K562 (cell line): ENCODE results near the gene LBP. TPM values are rescaled to one million over a fixed set of nuclear protein-coding genes. Genes with fewer than 3 reads are reported as not detected.
A peak's percentile ranks its signal among the peaks of the same experiment; 100 is the strongest.

Source experiments
- ARHGAP35 ChIP-seq: fragments of 450-650 bp; IDR thresholded peaks from 2 replicates; pipeline ENCODE4 v1.6.1; 2018; ENCODE audit not compliant: partially characterized antibody
- CBX1 ChIP-seq: sonication (generic); IDR thresholded peaks from 2 replicates; pipeline ENCODE4 v1.6.1; 2016; ENCODE audit warnings: antibody characterized with exemption, low read depth, mild to moderate bottlenecking
- ESRRA ChIP-seq: fragments of 450-650 bp; IDR thresholded peaks from 2 replicates; pipeline ENCODE4 v1.6.1; 2014; ENCODE audit warnings: low read depth, mild to moderate bottlenecking, moderate library complexity, borderline replicate concordance
- FOXA3 ChIP-seq, 2 experiments: fragments of 450-650 bp in 1 of 2; sonication (generic) in 1 of 2; formaldehyde crosslinking; IDR thresholded peaks in 1 of 2; conservative IDR thresholded peaks in 1 of 2; 2 replicates each; pipeline versions ENCODE4 v1.4.0 to v1.8.0; 2020 to 2022; ENCODE audit warnings: mild to moderate bottlenecking in 2 of 2, missing genetic modification reagents in 1 of 2
- HBP1 ChIP-seq: fragments of 450-650 bp; formaldehyde crosslinking; IDR thresholded peaks from 2 replicates; pipeline ENCODE4 v1.4.0; 2022; ENCODE audit warnings: missing genetic modification characterization
- HMBOX1 ChIP-seq: sonication (generic); IDR thresholded peaks from 2 replicates; pipeline ENCODE4 v1.6.1; 2016
- HSF4 ChIP-seq: fragments of 250-450 bp; sonication (Bioruptor Pico); IDR thresholded peaks from 2 replicates; pipeline ENCODE4 v2.1.2; 2022; ENCODE audit warnings: mild to moderate bottlenecking, moderate library complexity, borderline replicate concordance
- KLF16 ChIP-seq: IDR thresholded peaks from 2 replicates; pipeline ENCODE4 v1.6.1; 2016; ENCODE audit warnings: antibody characterized with exemption
- NFE2 ChIP-seq: IDR thresholded peaks from 2 replicates; pipeline ENCODE4 v1.6.1; 2014; ENCODE audit warnings: antibody characterized with exemption, low read depth
- PCBP1 ChIP-seq: fragments of 200-400 bp; formaldehyde crosslinking; IDR thresholded peaks from 2 replicates; pipeline ENCODE4 v1.6.1; 2018; ENCODE audit warnings: mild to moderate bottlenecking, low read depth, low read length; ENCODE audit not compliant: poor library complexity, severe bottlenecking
- RAD21 ChIP-seq, 2 experiments: fragments of 250-450 bp in 1 of 2; fragments of 450-650 bp in 1 of 2; sonication (Bioruptor Pico) in 1 of 2; formaldehyde crosslinking in 1 of 2; IDR thresholded peaks in 1 of 2; conservative IDR thresholded peaks in 1 of 2; 2 replicates each; pipeline versions ENCODE4 v1.4.0 to v1.8.0; 2020 to 2022; ENCODE audit warnings: mild to moderate bottlenecking in 2 of 2, moderate library complexity in 1 of 2
- ZBTB40 ChIP-seq, 2 experiments: fragments of 450-650 bp in 1 of 2; sonication (generic) in 1 of 2; formaldehyde crosslinking in 1 of 2; IDR thresholded peaks; 2 replicates each; pipeline versions ENCODE4 v1.7.1 to v1.9.0; 2016 to 2022; ENCODE audit warnings: inconsistent platforms in 1 of 2, mild to moderate bottlenecking in 1 of 2, missing genetic modification reagents in 1 of 2
- ZNF398 ChIP-seq: fragments of 250-450 bp; sonication (Bioruptor Pico); IDR thresholded peaks from 2 replicates; pipeline ENCODE4 v1.8.0; 2021; ENCODE audit warnings: moderate library complexity, mild to moderate bottlenecking, inconsistent platforms
- polyA plus RNA-seq, 8 experiments: library from polyadenylated mRNA; depleted of rRNA in 4 of 8; stranded (reverse) in 5 of 8; unstranded in 3 of 8; fragments of >200 nt; fragmentation: Nextera tagmentation in 2 of 8; fragmentation: Illumina TruSeq in 1 of 8; extraction: Ambion mirVana in 2 of 8; extraction: Trizol in 1 of 8; gene quantifications; 2 replicates each; pipeline versions ENCODE4 v1.2.1 to v1.2.3, GENCODE V29; 2011 to 2014; ENCODE audit warnings: inconsistent platforms in 1 of 8, missing spikeins in 1 of 8
- total RNA-seq, 7 experiments: library from RNA; depleted of rRNA in 6 of 7; stranded (reverse); fragments of >200 nt in 6 of 7; fragmentation: Illumina TruSeq in 2 of 7; extraction: Trizol in 2 of 7; gene quantifications; 2 replicates each; pipeline versions ENCODE4 v1.2.1 to v1.2.3, GENCODE V29; 2011 to 2021; ENCODE audit warnings: low replicate concordance in 1 of 7

Gene LBP
- total and polyA plus RNA-seq, 9 of the 15 experiments (the other 6 are each of a cell fraction or from before 2014, with no cell fraction given) = 0.06 to 0.31 (median 0.09) TPM; not detected in 3

- TF ChIP-seq HMBOX1 = no peak
- TF ChIP-seq ZBTB40 (IDR thresholded peaks at IDR 0.05) = no peak
- no peak for TF ChIP-seq ZBTB40 (CRISPR knock-in tag; IDR thresholded peaks at IDR 0.05)
- TF ChIP-seq ESRRA = no peak
- peak; percentile 96 to 99 for TF ChIP-seq RAD21 (CRISPR knock-in tag; conservative IDR thresholded peaks at IDR 0.05 in 1 of 2, IDR thresholded peaks at IDR 0.05 in 1 of 2)
- TF ChIP-seq ZNF398 = no peak
- no peak for TF ChIP-seq HSF4
- TF ChIP-seq KLF16 = peak; percentile 56; the same call in 1 of the 2 replicates
- TF ChIP-seq FOXA3 (CRISPR knock-in tag; conservative IDR thresholded peaks at IDR 0.05 in 1 of 2, IDR thresholded peaks at IDR 0.05 in 1 of 2) = no peak
- no peak for TF ChIP-seq HBP1 (CRISPR knock-in tag)
- no peak for TF ChIP-seq NFE2
- TF ChIP-seq ARHGAP35 = no peak
- TF ChIP-seq PCBP1 = no peak
- TF ChIP-seq CBX1 = peak; percentile 99
Measured at GRCh38 chr20:38337561-38338140, 8.6 kb upstream of the LBP start (continued).
